ENCODE results near the gene KRTAP5-9. TPM values are rescaled to one million over a fixed set of nuclear protein-coding genes. Genes with fewer than 3 reads are reported as not detected.

Gene KRTAP5-9
- total and polyA plus RNA-seq, 2 experiments from 2014 or later = 0.24 TPM; not detected in 1

DNA sequence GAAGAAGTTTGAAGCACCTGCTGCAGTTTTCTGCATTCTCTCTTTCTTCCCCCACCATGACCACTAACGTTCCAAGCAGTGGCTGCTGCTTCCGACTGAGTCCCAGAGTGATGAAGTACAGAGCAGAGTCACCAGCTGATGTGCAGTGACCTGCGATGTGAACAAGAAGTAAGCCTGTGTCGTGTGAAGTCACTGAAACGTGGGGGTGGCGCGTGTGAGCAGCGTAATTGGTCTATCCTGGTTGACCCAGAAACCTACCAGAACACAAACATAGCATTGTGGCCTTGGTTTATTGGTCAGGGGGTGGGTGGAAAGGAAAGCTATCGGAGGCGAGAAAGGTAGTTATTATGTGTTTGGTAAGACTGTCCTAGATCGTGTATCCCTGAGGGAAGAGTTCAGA lies 17.6 kb upstream of the KRTAP5-9 start:
- H3K79me2 ChIP-seq (replicated peaks; ENCODE audit: insufficient read depth) = no peaks in the 10 kb centered on the region

More for the DNA sequence above, 17.6 kb upstream of the KRTAP5-9 start:
- Mint-ChIP-seq H3K36me3 (ENCODE audit: low read depth) (no peaks in the 10 kb centered on the region), H3K27ac (no peak overlapping the region), H3K4me1 (peaks cover 2% of the 10 kb centered on the region; the same call in 1 of the 3 replicates), H3K4me3 (no peak overlapping the region), H3K27me3 (ENCODE audit: insufficient read depth, low read depth, poor library complexity) (peaks cover 2% of the 10 kb centered on the region), H3K9me3 (no peaks in the 10 kb centered on the region)
- TF ChIP-seq, protein P1, sequence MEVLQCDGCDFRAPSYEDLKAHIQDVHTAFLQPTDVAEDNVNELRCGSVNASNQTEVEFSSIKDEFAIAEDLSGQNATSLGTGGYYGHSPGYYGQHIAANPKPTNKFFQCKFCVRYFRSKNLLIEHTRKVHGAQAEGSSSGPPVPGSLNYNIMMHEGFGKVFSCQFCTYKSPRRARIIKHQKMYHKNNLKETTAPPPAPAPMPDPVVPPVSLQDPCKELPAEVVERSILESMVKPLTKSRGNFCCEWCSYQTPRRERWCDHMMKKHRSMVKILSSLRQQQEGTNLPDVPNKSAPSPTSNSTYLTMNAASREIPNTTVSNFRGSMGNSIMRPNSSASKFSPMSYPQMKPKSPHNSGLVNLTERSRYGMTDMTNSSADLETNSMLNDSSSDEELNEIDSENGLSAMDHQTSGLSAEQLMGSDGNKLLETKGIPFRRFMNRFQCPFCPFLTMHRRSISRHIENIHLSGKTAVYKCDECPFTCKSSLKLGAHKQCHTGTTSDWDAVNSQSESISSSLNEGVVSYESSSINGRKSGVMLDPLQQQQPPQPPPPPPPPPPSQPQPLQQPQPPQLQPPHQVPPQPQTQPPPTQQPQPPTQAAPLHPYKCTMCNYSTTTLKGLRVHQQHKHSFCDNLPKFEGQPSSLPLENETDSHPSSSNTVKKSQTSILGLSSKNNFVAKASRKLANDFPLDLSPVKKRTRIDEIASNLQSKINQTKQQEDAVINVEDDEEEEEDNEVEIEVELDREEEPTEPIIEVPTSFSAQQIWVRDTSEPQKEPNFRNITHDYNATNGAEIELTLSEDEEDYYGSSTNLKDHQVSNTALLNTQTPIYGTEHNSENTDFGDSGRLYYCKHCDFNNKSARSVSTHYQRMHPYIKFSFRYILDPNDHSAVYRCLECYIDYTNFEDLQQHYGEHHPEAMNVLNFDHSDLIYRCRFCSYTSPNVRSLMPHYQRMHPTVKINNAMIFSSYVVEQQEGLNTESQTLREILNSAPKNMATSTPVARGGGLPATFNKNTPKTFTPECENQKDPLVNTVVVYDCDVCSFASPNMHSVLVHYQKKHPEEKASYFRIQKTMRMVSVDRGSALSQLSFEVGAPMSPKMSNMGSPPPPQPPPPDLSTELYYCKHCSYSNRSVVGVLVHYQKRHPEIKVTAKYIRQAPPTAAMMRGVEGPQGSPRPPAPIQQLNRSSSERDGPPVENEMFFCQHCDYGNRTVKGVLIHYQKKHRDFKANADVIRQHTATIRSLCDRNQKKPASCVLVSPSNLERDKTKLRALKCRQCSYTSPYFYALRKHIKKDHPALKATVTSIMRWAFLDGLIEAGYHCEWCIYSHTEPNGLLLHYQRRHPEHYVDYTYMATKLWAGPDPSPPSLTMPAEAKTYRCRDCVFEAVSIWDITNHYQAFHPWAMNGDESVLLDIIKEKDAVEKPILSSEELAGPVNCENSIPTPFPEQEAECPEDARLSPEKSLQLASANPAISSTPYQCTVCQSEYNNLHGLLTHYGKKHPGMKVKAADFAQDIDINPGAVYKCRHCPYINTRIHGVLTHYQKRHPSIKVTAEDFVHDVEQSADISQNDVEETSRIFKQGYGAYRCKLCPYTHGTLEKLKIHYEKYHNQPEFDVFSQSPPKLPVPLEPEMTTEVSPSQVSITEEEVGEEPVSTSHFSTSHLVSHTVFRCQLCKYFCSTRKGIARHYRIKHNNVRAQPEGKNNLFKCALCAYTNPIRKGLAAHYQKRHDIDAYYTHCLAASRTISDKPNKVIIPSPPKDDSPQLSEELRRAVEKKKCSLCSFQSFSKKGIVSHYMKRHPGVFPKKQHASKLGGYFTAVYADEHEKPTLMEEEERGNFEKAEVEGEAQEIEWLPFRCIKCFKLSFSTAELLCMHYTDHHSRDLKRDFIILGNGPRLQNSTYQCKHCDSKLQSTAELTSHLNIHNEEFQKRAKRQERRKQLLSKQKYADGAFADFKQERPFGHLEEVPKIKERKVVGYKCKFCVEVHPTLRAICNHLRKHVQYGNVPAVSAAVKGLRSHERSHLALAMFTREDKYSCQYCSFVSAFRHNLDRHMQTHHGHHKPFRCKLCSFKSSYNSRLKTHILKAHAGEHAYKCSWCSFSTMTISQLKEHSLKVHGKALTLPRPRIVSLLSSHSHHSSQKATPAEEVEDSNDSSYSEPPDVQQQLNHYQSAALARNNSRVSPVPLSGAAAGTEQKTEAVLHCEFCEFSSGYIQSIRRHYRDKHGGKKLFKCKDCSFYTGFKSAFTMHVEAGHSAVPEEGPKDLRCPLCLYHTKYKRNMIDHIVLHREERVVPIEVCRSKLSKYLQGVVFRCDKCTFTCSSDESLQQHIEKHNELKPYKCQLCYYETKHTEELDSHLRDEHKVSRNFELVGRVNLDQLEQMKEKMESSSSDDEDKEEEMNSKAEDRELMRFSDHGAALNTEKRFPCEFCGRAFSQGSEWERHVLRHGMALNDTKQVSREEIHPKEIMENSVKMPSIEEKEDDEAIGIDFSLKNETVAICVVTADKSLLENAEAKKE (CRISPR knock-in tag; IDR thresholded peaks at IDR 0.05) = no peak
- TF ChIP-seq CREB1 (CRISPR knock-in tag; IDR thresholded peaks at IDR 0.05; ENCODE audit: low read depth) = no peak
- no peak for TF ChIP-seq EZH2 (IDR thresholded peaks at IDR 0.05; ENCODE audit: low read depth, unreplicated experiment)
- TF ChIP-seq ZNF114 (CRISPR knock-in tag; IDR thresholded peaks at IDR 0.05) = no peak
- TF ChIP-seq, protein P2, sequence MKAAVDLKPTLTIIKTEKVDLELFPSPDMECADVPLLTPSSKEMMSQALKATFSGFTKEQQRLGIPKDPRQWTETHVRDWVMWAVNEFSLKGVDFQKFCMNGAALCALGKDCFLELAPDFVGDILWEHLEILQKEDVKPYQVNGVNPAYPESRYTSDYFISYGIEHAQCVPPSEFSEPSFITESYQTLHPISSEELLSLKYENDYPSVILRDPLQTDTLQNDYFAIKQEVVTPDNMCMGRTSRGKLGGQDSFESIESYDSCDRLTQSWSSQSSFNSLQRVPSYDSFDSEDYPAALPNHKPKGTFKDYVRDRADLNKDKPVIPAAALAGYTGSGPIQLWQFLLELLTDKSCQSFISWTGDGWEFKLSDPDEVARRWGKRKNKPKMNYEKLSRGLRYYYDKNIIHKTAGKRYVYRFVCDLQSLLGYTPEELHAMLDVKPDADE (IDR thresholded peaks at IDR 0.05) = no peak
- TF ChIP-seq POLR2AphosphoS5 (IDR thresholded peaks at IDR 0.05; ENCODE audit: low read depth) = no peak
- no peak for TF ChIP-seq STAT1 (IDR thresholded peaks at IDR 0.05; ENCODE audit: unreplicated experiment)
- TF ChIP-seq, protein P3, sequence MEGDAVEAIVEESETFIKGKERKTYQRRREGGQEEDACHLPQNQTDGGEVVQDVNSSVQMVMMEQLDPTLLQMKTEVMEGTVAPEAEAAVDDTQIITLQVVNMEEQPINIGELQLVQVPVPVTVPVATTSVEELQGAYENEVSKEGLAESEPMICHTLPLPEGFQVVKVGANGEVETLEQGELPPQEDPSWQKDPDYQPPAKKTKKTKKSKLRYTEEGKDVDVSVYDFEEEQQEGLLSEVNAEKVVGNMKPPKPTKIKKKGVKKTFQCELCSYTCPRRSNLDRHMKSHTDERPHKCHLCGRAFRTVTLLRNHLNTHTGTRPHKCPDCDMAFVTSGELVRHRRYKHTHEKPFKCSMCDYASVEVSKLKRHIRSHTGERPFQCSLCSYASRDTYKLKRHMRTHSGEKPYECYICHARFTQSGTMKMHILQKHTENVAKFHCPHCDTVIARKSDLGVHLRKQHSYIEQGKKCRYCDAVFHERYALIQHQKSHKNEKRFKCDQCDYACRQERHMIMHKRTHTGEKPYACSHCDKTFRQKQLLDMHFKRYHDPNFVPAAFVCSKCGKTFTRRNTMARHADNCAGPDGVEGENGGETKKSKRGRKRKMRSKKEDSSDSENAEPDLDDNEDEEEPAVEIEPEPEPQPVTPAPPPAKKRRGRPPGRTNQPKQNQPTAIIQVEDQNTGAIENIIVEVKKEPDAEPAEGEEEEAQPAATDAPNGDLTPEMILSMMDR (conservative IDR thresholded peaks at IDR 0.05; ENCODE audit: low read depth in 2 of 2) = no peak
- TF ChIP-seq JUNB (IDR thresholded peaks at IDR 0.05; ENCODE audit: unreplicated experiment) = no peak
- TF ChIP-seq ZNF331 (CRISPR knock-in tag; IDR thresholded peaks at IDR 0.05; ENCODE audit: low read depth) = no peak
- TF ChIP-seq, protein P4, sequence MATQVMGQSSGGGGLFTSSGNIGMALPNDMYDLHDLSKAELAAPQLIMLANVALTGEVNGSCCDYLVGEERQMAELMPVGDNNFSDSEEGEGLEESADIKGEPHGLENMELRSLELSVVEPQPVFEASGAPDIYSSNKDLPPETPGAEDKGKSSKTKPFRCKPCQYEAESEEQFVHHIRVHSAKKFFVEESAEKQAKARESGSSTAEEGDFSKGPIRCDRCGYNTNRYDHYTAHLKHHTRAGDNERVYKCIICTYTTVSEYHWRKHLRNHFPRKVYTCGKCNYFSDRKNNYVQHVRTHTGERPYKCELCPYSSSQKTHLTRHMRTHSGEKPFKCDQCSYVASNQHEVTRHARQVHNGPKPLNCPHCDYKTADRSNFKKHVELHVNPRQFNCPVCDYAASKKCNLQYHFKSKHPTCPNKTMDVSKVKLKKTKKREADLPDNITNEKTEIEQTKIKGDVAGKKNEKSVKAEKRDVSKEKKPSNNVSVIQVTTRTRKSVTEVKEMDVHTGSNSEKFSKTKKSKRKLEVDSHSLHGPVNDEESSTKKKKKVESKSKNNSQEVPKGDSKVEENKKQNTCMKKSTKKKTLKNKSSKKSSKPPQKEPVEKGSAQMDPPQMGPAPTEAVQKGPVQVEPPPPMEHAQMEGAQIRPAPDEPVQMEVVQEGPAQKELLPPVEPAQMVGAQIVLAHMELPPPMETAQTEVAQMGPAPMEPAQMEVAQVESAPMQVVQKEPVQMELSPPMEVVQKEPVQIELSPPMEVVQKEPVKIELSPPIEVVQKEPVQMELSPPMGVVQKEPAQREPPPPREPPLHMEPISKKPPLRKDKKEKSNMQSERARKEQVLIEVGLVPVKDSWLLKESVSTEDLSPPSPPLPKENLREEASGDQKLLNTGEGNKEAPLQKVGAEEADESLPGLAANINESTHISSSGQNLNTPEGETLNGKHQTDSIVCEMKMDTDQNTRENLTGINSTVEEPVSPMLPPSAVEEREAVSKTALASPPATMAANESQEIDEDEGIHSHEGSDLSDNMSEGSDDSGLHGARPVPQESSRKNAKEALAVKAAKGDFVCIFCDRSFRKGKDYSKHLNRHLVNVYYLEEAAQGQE (IDR thresholded peaks at IDR 0.05; ENCODE audit: unreplicated experiment) = no peak
- TF ChIP-seq EZH2phosphoT487 (IDR thresholded peaks at IDR 0.05; ENCODE audit: unreplicated experiment) = no peak
- no peak for TF ChIP-seq NANOG (IDR thresholded peaks at IDR 0.05; ENCODE audit: borderline replicate concordance)
- DNase-seq (ENCODE audit: low spot score) (no peak), ATAC-seq (no peak)
- Histone ChIP-seq H3K4me1 (ENCODE audit: insufficient read depth) (no peaks in the 10 kb centered on the region), H3K36me3 (ENCODE audit: insufficient read depth) (no peaks in the 10 kb centered on the region), H3K9me2 (ENCODE audit: insufficient read depth) (no peaks in the 10 kb centered on the region), H3K27ac (ENCODE audit: low read depth) (no peak overlapping the region), H3K27me3 (ENCODE audit: insufficient read depth) (no peaks in the 10 kb centered on the region), H3K4me2 (no peak overlapping the region), H3K4me3 (no peak overlapping the region), H4K20me1 (replicated peaks; ENCODE audit: insufficient read depth) (no peaks in the 10 kb centered on the region), H3F3A (replicated peaks; ENCODE audit: low read depth) (no peaks in the 10 kb centered on the region), H2AFZ (no peak overlapping the region)
